BLaER1 treated with 17β-estradiol and CSF1 and Interleukin-3, amounts not matched to agents 10 nM and 100 nM (cell line): ENCODE measurements around the gene NDFIP2.
A peak's percentile ranks its signal among the peaks of the same experiment; 100 is the strongest.

Experiments
- H3K27ac ChIP-seq, 11 experiments: shearing (Covaris generic); formaldehyde crosslinking; 2 replicates each; pipeline ENCODE4 v1.8.1; 2022
- H3K27me3 ChIP-seq, 11 experiments: shearing (Covaris generic); formaldehyde crosslinking; 2 replicates each; pipeline ENCODE4 v1.8.1; 2022
- H3K36me3 ChIP-seq, 11 experiments: shearing (Covaris generic); formaldehyde crosslinking; 2 replicates each; pipeline ENCODE4 v1.8.1; 2022
- H3K4me1 ChIP-seq, 10 experiments: shearing (Covaris generic); formaldehyde crosslinking; 2 replicates each; pipeline ENCODE4 v1.8.1; 2022
- H3K4me2 ChIP-seq, 11 experiments: shearing (Covaris generic); formaldehyde crosslinking; 2 replicates each; pipeline ENCODE4 v1.8.1; 2022
- H3K4me3 ChIP-seq, 10 experiments: shearing (Covaris generic); formaldehyde crosslinking; 2 replicates each; pipeline ENCODE4 v1.8.1; 2022
- H3K9ac ChIP-seq, 11 experiments: shearing (Covaris generic); formaldehyde crosslinking; 2 replicates each; pipeline ENCODE4 v1.8.1; 2022
- H3K9me3 ChIP-seq, 11 experiments: shearing (Covaris generic); formaldehyde crosslinking; replicated peaks in 1 of 11; 2 replicates each; pipeline ENCODE4 v1.8.1; 2022
- H4K20me1 ChIP-seq, 11 experiments: shearing (Covaris generic); formaldehyde crosslinking; 2 replicates each; pipeline ENCODE4 v1.8.1; 2022
- Cebpa-rat ChIP-seq, 11 experiments: shearing (Covaris generic); IDR thresholded peaks; 2 replicates each; pipeline ENCODE4 v1.8.1; 2022

NDFIP2 gene

GRCh38 chr13:79445968-79446645 lies 34.8 kb upstream of the NDFIP2 start:
- no peaks in the 10 kb centered on the region for H4K20me1 ChIP-seq
- H3K4me2 ChIP-seq, result no peak overlapping the region
- no peak overlapping the region for H3K9ac ChIP-seq
- peaks cover 13 to 31% (median 27%) of the 10 kb centered on the region in 10 experiments for H3K4me1 ChIP-seq
- no peak overlapping the region for H3K4me3 ChIP-seq
- peaks cover 6 to 29% (median 20%) of the 10 kb centered on the region in 11 experiments; a peak in 19 of 22 replicates for H3K9me3 ChIP-seq
- no peaks in the 10 kb centered on the region for H3K27me3 ChIP-seq
- TF ChIP-seq Cebpa-rat (IDR thresholded peaks at IDR 0.05), result no peak
- H3K27ac ChIP-seq, result no peak overlapping the region; a peak in 1 of 22 replicates
- H3K36me3 ChIP-seq, result no peaks in the 10 kb centered on the region; a peak in 1 of 22 replicates

- Histone ChIP-seq H3K4me1 (peaks cover 24 to 42% (median 34%) of the 10 kb centered on the region in 10 experiments), H3K4me2 (peak overlapping the region in 6 of 11 experiments; percentile 63 to 70 (median 68); a peak in 5 of 22 replicates), H3K4me3 (no peak overlapping the region), H3K36me3 (no peaks in the 10 kb centered on the region; a peak in 1 of 22 replicates), H4K20me1 (no peaks in the 10 kb centered on the region), H3K27me3 (no peaks in the 10 kb centered on the region), H3K27ac (peak overlapping the region in 1 of 11 experiments; percentile 77; a peak in 1 of 22 replicates), H3K9me3 (peaks cover 6 to 29% (median 20%) of the 10 kb centered on the region in 11 experiments; a peak in 19 of 22 replicates), H3K9ac (no peak overlapping the region)
- TF ChIP-seq Cebpa-rat (IDR thresholded peaks at IDR 0.05), result no peak
Measured at GRCh38 chr13:79447141-79447540, 33.8 kb upstream of the NDFIP2 start.

- no peaks in the 10 kb centered on the region for H4K20me1 ChIP-seq
- no peak overlapping the region for H3K4me3 ChIP-seq
- H3K4me1 ChIP-seq, result peaks cover 28 to 45% (median 37%) of the 10 kb centered on the region in 10 experiments
- H3K9me3 ChIP-seq, result peaks cover 6 to 29% (median 20%) of the 10 kb centered on the region in 11 experiments; a peak in 19 of 22 replicates
- H3K36me3 ChIP-seq, result no peaks in the 10 kb centered on the region; a peak in 1 of 22 replicates
- H3K9ac ChIP-seq, result no peak overlapping the region
- no peak for TF ChIP-seq Cebpa-rat (IDR thresholded peaks at IDR 0.05)
- H3K27ac ChIP-seq, result peak overlapping the region in 6 of 11 experiments; percentile 53 to 78 (median 68); a peak in 12 of 22 replicates
- no peaks in the 10 kb centered on the region for H3K27me3 ChIP-seq
- H3K4me2 ChIP-seq, result peak overlapping the region in 9 of 11 experiments; percentile 34 to 72 (median 68); a peak in 17 of 22 replicates
Measured at GRCh38 chr13:79447741-79448140, 33.2 kb upstream of the NDFIP2 start.

GRCh38 chr13:79448413-79448812 lies 32.5 kb upstream of the NDFIP2 start:
- no peak overlapping the region; a peak in 1 of 22 replicates for H3K9ac ChIP-seq
- peak overlapping the region; percentile 5 to 72 (median 63); a peak in 20 of 22 replicates for H3K4me2 ChIP-seq
- H4K20me1 ChIP-seq, result no peaks in the 10 kb centered on the region
- H3K9me3 ChIP-seq, result peaks cover 6 to 29% (median 20%) of the 10 kb centered on the region in 11 experiments; a peak in 19 of 22 replicates
- peak overlapping the region in 9 of 11 experiments; percentile 2 to 78 (median 57); a peak in 15 of 22 replicates for H3K27ac ChIP-seq
- H3K4me3 ChIP-seq, result peak overlapping the region in 2 of 10 experiments; percentile 8 to 13; a peak in 2 of 20 replicates
- peaks cover 28 to 45% (median 37%) of the 10 kb centered on the region in 10 experiments for H3K4me1 ChIP-seq
- no peaks in the 10 kb centered on the region for H3K27me3 ChIP-seq
- TF ChIP-seq Cebpa-rat (IDR thresholded peaks at IDR 0.05), result peak in 1 of 11 experiments; percentile 64; a peak in 2 of 22 replicates
- H3K36me3 ChIP-seq, result no peaks in the 10 kb centered on the region; a peak in 1 of 22 replicates

GRCh38 chr13:79450110-79450509 lies 30.8 kb upstream of the NDFIP2 start:
- Histone ChIP-seq H3K9me3 (peaks cover 6 to 29% (median 20%) of the 10 kb centered on the region in 11 experiments; a peak in 19 of 22 replicates), H3K4me2 (no peak overlapping the region), H3K4me3 (no peak overlapping the region), H3K9ac (no peak overlapping the region), H3K4me1 (peaks cover 28 to 45% (median 37%) of the 10 kb centered on the region in 10 experiments), H3K36me3 (no peaks in the 10 kb centered on the region; a peak in 1 of 22 replicates), H3K27ac (peak overlapping the region in 1 of 11 experiments; percentile 10; a peak in 2 of 22 replicates), H4K20me1 (no peaks in the 10 kb centered on the region), H3K27me3 (no peaks in the 10 kb centered on the region)
- TF ChIP-seq Cebpa-rat (IDR thresholded peaks at IDR 0.05), result no peak

- Histone ChIP-seq H4K20me1 (no peaks in the 10 kb centered on the region), H3K36me3 (no peaks in the 10 kb centered on the region; a peak in 1 of 22 replicates), H3K9me3 (peaks cover 6 to 28% (median 20%) of the 10 kb centered on the region in 11 experiments; a peak in 19 of 22 replicates), H3K4me3 (no peak overlapping the region), H3K27ac (peak overlapping the region in 6 of 11 experiments; percentile 1 to 67 (median 31); a peak in 7 of 22 replicates), H3K4me2 (peak overlapping the region in 10 of 11 experiments; percentile 26 to 73 (median 60); a peak in 17 of 22 replicates), H3K4me1 (peaks cover 28 to 45% (median 37%) of the 10 kb centered on the region in 10 experiments), H3K27me3 (no peaks in the 10 kb centered on the region), H3K9ac (peak overlapping the region in 1 of 11 experiments; percentile 40; a peak in 1 of 22 replicates)
- TF ChIP-seq Cebpa-rat (IDR thresholded peaks at IDR 0.05), result no peak; a peak in 1 of 22 replicates
Measured at GRCh38 chr13:79451500-79451962, 29.4 kb upstream of the NDFIP2 start.

GRCh38 chr13:79452239-79452913 lies 28.6 kb upstream of the NDFIP2 start:
- Histone ChIP-seq H3K27ac (peak overlapping the region in 3 of 11 experiments; percentile 25 to 67 (median 34); a peak in 3 of 22 replicates), H4K20me1 (no peaks in the 10 kb centered on the region), H3K27me3 (no peaks in the 10 kb centered on the region), H3K9me3 (peaks cover 6 to 25% (median 17%) of the 10 kb centered on the region in 11 experiments; a peak in 18 of 22 replicates), H3K4me2 (peak overlapping the region in 8 of 11 experiments; percentile 53 to 73 (median 63); a peak in 12 of 22 replicates), H3K9ac (no peak overlapping the region; a peak in 1 of 22 replicates), H3K4me3 (no peak overlapping the region), H3K4me1 (peaks cover 23 to 44% (median 35%) of the 10 kb centered on the region in 10 experiments), H3K36me3 (no peaks in the 10 kb centered on the region; a peak in 1 of 22 replicates)
- TF ChIP-seq Cebpa-rat (IDR thresholded peaks at IDR 0.05), result no peak

- Histone ChIP-seq H3K4me2 (no peak overlapping the region), H3K27ac (no peak overlapping the region), H3K36me3 (no peaks in the 10 kb centered on the region), H4K20me1 (no peaks in the 10 kb centered on the region), H3K9me3 (peaks cover 0 to 3% (median 0%) of the 10 kb centered on the region in 11 experiments; a peak in 3 of 22 replicates), H3K9ac (no peak overlapping the region), H3K4me1 (peaks cover 0 to 22% (median 15%) of the 10 kb centered on the region in 10 experiments; a peak in 17 of 20 replicates), H3K4me3 (no peak overlapping the region), H3K27me3 (no peaks in the 10 kb centered on the region)
- no peak for TF ChIP-seq Cebpa-rat (IDR thresholded peaks at IDR 0.05)
Measured at GRCh38 chr13:79455331-79455730, 25.6 kb upstream of the NDFIP2 start.
